ENCODE measurements around the gene IL17RE. TPM values are rescaled to one million over a fixed set of nuclear protein-coding genes. Genes with fewer than 3 reads are reported as not detected.

The IL17RE gene
- total and polyA plus RNA-seq, 9 of the 15 experiments (the other 6 are each of a cell fraction or from before 2014, with no cell fraction given) = 0.32 to 1.9 (median 0.51) TPM; not detected in 4

- TF ChIP-seq, protein P1, sequence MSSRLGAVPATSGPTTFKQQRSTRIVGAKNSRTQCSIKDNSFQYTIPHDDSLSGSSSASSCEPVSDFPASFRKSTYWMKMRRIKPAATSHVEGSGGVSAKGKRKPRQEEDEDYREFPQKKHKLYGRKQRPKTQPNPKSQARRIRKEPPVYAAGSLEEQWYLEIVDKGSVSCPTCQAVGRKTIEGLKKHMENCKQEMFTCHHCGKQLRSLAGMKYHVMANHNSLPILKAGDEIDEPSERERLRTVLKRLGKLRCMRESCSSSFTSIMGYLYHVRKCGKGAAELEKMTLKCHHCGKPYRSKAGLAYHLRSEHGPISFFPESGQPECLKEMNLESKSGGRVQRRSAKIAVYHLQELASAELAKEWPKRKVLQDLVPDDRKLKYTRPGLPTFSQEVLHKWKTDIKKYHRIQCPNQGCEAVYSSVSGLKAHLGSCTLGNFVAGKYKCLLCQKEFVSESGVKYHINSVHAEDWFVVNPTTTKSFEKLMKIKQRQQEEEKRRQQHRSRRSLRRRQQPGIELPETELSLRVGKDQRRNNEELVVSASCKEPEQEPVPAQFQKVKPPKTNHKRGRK (tag; IDR thresholded peaks at IDR 0.05) = peak; percentile 98
- TF ChIP-seq MCM5 (IDR thresholded peaks at IDR 0.05; ENCODE audit: low read depth) (no peak), SIRT6 (IDR thresholded peaks at IDR 0.05; ENCODE audit: low read depth, low read length) (no peak), IRF9 (tag; IDR thresholded peaks at IDR 0.05) (no peak), KDM5B (IDR thresholded peaks at IDR 0.05; ENCODE audit: insufficient replicate concordance, low read depth, low read length) (no peak), KDM1A (IDR thresholded peaks at IDR 0.05) (peak in 1 of 2 experiments; percentile 34; a peak in 1 of 4 replicates), MYNN (IDR thresholded peaks at IDR 0.05) (no peak), MYNN (CRISPR knock-in tag; IDR thresholded peaks at IDR 0.05) (no peak), POLR2B (IDR thresholded peaks at IDR 0.05; ENCODE audit: low read depth, partially characterized antibody) (no peak), ZBTB7A (IDR thresholded peaks at IDR 0.05; ENCODE audit: borderline replicate concordance, control insufficient read depth, low read depth, low read length) (no peak), NR1H2 (CRISPR knock-in tag; IDR thresholded peaks at IDR 0.05) (no peak), SFPQ (IDR thresholded peaks at IDR 0.05; ENCODE audit: low read depth, low read length) (no peak), ARID3B (CRISPR knock-in tag; IDR thresholded peaks at IDR 0.05; ENCODE audit: borderline replicate concordance) (no peak), GATA2 (CRISPR knock-in tag; IDR thresholded peaks at IDR 0.05) (peak; percentile 57), ZNF589 (CRISPR knock-in tag; IDR thresholded peaks at IDR 0.05; ENCODE audit: low read depth) (no peak), ZNF699 (CRISPR knock-in tag; IDR thresholded peaks at IDR 0.05; ENCODE audit: insufficient replicate concordance) (no peak), TAF9B (IDR thresholded peaks at IDR 0.05; ENCODE audit: partially characterized antibody) (no peak), ZFP30 (CRISPR knock-in tag; IDR thresholded peaks at IDR 0.05; ENCODE audit: borderline replicate concordance) (no peak), BRF1 (IDR thresholded peaks at IDR 0.05; ENCODE audit: borderline replicate concordance, extremely low read depth, insufficient read length) (no peak)
- TF ChIP-seq, protein P2, sequence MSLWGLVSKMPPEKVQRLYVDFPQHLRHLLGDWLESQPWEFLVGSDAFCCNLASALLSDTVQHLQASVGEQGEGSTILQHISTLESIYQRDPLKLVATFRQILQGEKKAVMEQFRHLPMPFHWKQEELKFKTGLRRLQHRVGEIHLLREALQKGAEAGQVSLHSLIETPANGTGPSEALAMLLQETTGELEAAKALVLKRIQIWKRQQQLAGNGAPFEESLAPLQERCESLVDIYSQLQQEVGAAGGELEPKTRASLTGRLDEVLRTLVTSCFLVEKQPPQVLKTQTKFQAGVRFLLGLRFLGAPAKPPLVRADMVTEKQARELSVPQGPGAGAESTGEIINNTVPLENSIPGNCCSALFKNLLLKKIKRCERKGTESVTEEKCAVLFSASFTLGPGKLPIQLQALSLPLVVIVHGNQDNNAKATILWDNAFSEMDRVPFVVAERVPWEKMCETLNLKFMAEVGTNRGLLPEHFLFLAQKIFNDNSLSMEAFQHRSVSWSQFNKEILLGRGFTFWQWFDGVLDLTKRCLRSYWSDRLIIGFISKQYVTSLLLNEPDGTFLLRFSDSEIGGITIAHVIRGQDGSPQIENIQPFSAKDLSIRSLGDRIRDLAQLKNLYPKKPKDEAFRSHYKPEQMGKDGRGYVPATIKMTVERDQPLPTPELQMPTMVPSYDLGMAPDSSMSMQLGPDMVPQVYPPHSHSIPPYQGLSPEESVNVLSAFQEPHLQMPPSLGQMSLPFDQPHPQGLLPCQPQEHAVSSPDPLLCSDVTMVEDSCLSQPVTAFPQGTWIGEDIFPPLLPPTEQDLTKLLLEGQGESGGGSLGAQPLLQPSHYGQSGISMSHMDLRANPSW (CRISPR knock-in tag; IDR thresholded peaks at IDR 0.05) = no peak
Measured at GRCh38 chr3:9899289-9899791, 3.3 kb upstream of the IL17RE start (continued).

Data from K562 (cell line).